ENCODE data around the gene GPATCH2L.
A peak's percentile ranks its signal among the peaks of the same experiment; 100 is the strongest.

The GPATCH2L gene

DNA sequence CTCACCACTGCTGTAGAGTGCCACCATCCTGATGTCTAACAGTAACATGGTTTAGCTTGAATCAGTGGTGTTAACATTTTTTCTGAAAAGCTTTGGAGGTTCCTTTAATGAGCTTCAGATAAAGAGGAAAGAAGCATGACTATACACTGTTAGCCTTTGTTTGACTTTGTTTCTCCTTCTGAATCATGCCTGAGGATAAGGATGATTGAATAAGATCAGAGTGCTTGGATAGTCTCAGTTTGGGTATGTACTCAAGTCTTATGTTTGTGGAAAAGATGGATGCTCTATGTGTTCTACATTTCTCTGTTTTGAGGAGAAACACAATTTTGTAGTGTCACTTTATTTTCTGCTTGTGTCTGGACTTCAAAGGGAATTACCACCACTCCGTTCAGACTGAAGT is 42.0 kb downstream of the GPATCH2L start:
- no peak for FAIRE-seq
- no peak for DNase-seq (ENCODE audit: extremely low spot score, insufficient read length, low read depth)

DNA sequence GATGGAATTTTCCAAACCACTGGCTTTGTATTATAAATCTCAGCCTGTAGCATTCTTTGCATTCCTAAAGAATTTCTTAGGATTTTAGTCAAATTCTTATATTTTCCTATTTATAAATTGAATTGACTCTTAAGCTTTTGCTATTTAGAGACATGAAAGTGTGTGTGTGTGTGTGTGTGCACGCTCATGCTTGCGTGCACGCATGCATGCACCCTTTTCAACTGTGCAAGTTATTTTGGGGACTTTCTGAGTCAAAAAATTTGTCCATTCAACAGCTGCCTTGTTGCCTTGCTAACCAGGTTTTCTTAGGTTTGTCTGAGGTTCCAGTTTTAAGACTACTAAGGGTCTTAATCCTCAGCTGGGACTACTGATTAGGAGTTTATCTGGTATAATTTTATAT is 42.6 kb downstream of the GPATCH2L start:
- peak; percentile 39 for FAIRE-seq
- no peak for DNase-seq (ENCODE audit: extremely low spot score, insufficient read length, low read depth)

DNA sequence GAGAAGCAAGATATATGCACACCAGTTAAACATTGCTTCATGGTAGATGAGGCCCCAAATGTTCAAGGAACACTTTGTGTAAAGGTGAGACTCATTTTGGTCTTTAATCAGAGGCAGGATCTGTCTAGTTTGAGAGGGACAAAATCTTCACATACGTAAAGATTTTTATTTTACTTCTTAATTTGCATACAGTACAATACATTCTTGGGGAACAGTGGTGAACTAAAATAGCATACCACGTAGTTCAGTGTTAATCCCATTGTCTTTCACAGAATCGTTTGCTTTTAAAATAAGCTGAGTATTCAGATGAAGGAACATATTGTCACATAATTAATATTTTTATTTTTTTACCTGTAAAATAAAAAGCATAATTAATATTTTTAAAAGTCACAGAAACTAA is 43.3 kb downstream of the GPATCH2L start:
- FAIRE-seq, result no peak
- DNase-seq (ENCODE audit: extremely low spot score, insufficient read length, low read depth), result no peak

DNA sequence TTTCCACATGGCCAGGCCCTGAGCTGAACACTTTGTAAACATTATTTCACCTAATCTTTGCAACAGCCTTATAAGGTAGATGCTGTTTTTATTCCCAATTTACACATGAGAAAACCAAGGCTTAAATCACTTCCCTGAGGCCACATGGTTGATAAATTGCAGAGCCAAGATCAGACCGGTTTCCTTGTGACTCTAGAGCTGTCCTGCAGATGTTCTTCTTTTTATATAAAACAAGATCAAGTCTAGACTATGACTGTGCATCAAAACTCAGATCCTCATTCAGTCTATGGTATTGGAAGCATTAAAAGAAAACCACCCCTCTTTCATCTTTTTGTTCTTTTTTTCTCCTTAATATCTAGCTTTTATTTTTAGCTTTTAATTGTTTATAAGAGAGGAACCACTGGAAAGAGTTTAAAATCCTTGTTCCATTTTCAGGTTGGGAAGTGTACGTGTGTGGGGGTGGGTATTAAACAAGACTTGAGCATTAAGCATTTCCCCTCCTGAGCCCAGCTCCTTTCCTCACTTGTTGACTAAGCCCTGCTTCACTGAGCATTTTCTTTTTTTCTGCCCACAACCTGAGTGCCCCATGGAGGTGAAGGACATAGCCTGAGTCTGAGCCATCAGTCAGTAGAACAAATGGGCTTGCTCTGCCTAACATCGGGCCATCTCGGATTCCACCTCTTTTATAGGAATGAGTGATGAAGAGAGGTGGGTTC is 45.4 kb downstream of the GPATCH2L start:
- no peak for DNase-seq (ENCODE audit: extremely low spot score, insufficient read length, low read depth)
- FAIRE-seq, result no peak

DNA sequence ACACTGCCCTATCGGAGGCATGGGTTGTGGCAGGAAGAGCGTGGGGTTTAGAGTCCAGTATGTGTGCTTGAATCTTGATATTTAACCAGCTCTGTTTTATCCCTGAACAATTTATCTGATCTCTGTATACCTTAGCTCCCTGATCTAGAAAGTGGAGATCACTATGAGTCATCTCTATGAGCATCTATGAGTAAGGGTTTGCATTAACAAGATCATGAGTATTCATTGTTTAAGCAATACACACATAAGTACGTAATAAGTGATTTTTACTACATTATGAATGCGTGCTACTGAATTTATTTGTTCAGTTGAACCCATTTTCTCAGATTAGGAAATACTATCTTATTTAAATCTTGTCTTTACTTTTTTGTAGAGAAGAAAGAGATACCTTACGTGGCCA is 49.4 kb downstream of the GPATCH2L start:
- FAIRE-seq, result no peak

DNA sequence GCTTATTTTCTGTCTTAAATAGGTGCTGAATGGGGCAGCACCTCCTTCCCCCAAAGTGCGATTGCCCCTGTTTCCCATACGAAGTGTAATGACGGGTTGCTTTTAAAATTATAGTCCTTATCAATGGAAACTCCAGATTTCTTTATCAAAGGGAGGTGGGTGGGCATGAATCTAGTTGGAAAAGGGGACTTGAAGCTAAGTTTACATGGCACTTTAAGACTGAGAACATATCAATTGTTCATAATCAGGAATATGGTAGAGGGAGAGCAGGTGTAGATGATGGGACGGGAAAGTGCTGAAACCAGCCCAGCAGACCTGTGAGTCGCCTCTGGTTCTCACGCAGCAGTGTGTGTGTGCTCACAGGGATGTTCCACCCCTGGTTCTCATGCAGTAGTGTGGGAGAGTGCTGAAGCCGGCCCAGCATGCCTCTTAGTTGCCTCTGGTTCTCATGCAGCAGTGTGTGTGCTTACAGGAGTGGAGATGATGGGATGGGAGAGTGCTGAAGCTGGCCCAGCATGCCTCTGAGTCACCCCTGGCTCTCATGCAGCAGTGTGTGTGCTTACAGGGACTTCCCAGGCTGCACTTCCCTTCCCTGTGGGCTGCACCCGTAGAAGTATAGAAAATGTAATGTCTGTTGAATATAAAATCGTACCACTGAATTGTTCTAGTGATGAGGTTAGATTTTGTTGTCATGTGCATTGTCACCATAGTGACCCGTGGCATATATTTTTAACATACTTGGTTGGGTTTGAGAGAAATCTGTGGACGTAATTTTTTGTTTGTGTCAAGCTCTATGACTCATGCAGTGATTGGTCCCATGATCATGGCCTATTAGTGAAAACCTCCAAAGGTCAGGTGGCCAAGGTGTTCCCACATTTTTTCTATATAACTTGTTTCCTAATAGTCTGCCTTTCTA is 51.6 kb downstream of the GPATCH2L start:
- FAIRE-seq, result peak; percentile 42

More for the DNA sequence above, 49.4 kb downstream of the GPATCH2L start:
- DNase-seq (ENCODE audit: extremely low spot score, insufficient read length, low read depth), result no peak

DNA sequence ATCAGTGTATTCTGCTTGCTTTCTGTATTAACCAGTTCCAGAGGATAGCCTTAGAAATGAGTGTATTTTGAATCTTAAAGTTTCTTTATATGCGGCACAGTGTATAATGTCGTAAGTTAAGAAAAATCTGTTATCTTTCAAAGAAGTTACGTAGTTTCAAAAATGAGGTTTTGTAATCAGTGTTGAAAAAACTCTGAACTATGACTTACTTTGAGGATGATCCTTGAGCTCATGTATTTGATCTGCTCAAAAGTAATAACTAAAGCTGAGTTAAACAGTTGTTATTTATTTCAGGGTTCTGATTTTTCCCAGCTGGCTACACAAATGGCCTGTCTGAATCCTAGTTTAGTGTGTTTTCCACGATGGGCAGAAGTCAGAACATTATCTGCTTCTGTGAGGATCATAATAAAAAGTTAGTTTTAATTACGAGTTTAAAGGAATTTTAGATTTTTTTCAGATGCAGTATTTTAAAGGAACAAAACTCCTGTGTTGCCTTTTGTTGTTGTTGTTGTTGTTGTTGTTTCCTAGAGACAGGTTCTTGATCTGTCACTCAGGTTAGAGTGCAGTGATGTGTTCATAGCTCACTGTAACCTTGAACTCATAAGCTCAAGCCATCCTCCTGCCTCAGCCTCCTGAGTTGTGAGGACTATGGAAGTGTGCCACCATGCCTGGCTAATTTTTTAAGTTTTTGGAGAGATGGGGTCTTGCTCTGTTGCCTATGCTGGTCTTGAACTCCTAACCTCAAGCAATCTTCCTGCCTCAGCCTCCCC is 52.9 kb downstream of the GPATCH2L start:
- FAIRE-seq (no peak), DNase-seq (ENCODE audit: extremely low spot score, insufficient read length, low read depth) (no peak)

More for the DNA sequence above, 51.6 kb downstream of the GPATCH2L start:
- DNase-seq (ENCODE audit: extremely low spot score, insufficient read length, low read depth), result no peak

DNA sequence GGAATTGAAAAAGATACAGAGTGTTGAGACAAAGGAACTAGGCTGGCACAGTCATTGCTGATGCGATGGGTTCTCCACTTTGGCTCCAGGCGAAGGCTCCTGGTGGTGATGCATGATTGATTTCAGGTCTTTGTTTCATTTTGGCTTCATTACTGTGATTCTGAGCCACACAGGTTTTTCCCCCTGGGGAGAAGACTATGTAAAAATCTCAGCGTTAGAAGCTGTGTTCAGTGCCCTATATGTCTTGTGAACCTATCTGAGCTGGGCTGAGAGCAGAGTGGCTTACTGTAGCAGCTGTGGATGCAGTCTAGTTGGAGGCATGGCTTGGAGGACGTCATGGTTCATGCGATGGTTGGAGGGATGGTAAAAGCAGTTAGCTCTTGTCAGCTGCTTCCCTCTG is 54.0 kb downstream of the GPATCH2L start:
- FAIRE-seq (no peak), DNase-seq (ENCODE audit: extremely low spot score, insufficient read length, low read depth) (no peak)

DNA sequence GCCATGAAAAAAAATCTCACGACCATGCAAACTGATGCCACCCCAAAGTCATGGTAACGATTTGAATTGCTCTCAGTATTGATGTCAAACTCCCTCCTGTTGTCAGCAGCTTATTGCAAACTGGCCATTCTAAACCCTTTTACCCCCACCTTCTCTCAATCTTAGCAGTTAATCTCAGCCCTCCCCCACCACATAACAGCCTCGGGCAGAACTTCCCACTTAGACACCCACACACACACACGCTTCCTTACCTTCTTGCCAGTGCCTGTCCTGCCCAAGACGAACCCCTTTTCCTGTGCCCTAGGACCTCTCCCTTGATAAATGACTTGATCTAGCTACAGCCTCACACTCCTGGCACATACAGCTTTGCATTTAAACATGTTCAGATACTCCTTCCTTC is 56.6 kb downstream of the GPATCH2L start:
- DNase-seq (ENCODE audit: extremely low spot score, insufficient read length, low read depth) (no peak), FAIRE-seq (no peak)

DNA sequence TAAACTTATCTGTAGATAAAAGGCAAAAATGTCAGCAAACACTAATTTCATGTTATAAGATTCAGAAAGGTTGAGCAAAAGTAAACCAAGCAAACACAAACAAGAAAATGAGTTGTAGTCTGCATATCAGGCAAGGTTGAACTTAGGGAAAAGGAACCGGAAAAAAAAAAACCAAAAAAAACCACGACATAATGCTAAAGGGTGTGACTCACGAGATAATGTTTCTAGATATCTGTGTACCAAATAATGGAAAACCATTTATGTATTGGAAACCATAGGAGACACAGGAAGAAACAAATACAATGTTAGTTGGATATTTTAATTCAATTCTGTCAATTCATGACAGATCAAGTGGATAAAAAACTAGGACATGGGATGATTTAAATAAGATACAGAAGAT is 60.5 kb downstream of the GPATCH2L start:
- FAIRE-seq (no peak), DNase-seq (ENCODE audit: extremely low spot score, insufficient read length, low read depth) (no peak)

DNA sequence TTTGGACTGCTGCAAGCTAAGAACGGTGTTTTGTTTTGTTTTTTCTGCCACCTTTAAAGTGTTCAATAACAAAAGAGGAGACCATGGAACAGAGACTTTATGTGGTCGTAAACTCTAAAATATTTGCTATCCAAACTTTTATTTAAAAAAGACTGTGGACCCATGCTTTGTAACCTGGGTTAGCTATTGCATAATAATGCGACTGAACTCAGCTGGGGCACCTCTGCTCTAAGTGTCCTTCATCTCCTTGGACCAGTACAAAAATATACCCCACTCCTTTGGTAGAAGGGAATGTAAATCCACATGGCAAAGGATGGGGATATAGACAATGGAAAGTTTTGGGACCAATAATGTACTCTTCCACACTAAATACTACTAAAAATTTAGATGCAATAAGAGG is 65.5 kb downstream of the GPATCH2L start:
- no peak for DNase-seq (ENCODE audit: extremely low spot score, insufficient read length, low read depth)
- no peak for FAIRE-seq

DNA sequence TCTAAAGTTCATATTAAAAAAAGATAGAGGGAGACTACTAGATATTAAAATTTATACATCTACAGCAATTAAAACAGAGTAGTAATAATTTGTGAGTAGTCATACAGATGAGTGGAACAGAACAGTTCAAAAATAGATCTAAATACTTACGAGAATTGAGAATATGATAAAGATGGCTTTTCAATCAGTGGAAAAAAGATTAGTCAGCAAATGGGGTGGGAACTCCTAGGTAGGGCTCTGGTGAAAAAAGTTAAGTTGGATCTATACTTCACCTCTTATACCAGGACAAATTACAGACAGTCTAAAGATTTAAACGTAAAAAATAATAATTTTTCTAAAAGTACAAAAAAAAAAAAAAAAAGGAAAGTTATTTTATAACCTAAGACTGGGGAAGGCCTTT is 66.9 kb downstream of the GPATCH2L start:
- no peak for FAIRE-seq

DNA sequence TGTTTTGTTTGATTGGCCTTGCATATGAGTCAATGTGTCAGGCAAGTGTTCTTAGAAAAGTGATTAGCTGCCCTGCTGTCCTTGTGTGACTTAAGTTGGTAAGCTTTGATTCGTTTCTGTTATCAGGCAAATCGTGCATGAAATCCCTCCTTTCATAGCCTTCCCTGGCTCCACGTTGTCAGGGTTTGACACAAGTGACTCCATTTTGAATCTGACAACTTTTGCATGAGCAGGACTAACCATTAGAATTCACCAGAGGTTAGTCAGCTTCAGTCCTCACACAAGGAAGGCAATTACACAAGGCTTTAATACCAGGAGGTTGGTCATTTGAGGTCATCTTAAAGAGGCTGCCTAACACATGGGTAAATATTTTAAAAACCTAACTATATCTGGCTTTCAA is 68.2 kb downstream of the GPATCH2L start:
- FAIRE-seq (no peak), DNase-seq (ENCODE audit: extremely low spot score, insufficient read length, low read depth) (no peak)

More for the DNA sequence above, 66.9 kb downstream of the GPATCH2L start:
- DNase-seq (ENCODE audit: extremely low spot score, insufficient read length, low read depth), result no peak

DNA sequence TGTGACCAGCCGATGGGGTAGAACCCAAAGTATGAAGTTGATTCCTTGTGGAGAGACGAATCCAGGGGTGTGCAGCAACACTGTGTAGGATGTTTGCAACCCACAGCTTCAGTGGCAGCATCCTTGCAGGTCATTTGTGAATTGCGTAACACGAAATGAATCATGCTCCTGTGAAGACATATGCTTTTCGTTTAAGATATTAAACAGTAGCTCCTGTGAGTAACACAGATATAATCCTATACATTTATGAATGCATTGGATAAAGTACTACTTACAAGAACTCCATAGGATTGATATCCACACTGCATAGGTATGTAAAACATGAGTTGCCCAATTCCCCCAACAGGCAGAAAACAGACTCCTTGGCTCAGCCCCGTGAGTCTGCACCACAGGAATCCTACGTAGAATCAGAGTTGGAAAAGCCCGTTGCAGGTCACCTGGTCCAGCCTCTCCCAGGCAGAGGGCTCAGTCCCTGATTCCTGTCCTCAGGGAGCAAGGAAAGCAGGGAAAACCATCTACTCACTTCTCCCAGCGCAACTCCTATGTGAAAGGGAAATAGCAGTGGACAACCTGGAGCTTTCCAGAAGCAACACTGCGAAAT is 75.8 kb downstream of the GPATCH2L start:
- FAIRE-seq, result no peak
- no peak for DNase-seq (ENCODE audit: extremely low spot score, insufficient read length, low read depth)

DNA sequence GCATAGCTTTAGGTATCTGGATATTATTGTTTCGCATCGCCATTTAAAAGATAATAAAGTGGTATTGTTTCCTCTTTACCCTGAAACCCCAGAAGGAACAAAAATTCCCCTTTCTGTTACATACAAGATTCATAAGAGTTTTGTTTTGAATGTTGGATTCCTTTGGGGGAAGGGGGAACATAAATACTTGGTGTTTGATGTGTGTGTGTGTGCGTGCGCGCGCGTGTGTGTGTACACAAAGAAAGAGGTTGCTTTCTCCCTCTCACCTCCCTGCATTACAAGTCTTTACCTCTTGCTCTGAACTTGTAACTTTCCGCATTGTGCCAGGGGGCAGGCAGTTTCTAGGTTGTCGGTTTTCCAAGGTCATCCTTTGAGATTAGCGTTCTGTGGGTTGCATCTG is 76.4 kb downstream of the GPATCH2L start:
- DNase-seq (ENCODE audit: extremely low spot score, insufficient read length, low read depth) (no peak), FAIRE-seq (peak; percentile 24)

DNA sequence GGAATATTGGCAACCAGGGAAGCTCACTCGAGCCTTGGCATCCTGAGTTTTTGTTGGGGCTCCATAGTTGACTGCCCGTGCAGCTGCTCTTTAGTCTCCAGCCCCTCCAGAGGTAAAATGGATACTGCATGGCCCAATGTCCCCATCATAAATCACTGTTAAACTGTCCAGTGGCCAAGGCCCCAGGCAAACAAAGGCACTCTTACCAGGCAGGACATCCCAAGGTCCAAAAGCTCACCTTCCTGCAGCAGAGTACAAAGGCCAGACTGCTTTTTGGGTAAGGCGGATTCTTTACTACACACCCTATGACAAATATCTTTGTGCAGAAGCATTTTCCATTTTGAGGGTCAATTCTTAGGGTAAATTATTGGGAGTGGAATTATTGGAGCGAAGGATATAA is 81.1 kb downstream of the GPATCH2L start:
- DNase-seq (ENCODE audit: extremely low spot score, insufficient read length, low read depth), result no peak
- no peak for FAIRE-seq

DNA sequence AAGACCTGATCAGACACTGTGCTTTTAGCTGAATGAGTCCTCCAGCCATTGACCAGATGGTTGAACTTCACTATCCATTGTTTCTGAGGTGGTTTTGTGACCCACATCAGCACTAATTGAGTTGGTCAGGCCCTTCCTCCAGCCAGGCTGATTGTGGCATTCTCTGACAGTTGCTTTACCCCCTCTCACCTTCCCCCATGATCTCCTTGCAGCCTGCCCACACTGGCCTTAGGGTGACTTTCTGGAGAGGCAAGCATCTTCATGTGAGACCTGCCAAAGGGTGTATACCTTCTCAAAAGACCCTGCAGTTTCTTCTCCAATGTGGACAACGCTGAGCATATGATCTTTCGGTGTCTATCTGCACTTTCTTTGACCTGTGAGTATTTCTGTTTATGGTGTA is 83.9 kb downstream of the GPATCH2L start:
- FAIRE-seq (no peak), DNase-seq (ENCODE audit: extremely low spot score, insufficient read length, low read depth) (no peak)

DNA sequence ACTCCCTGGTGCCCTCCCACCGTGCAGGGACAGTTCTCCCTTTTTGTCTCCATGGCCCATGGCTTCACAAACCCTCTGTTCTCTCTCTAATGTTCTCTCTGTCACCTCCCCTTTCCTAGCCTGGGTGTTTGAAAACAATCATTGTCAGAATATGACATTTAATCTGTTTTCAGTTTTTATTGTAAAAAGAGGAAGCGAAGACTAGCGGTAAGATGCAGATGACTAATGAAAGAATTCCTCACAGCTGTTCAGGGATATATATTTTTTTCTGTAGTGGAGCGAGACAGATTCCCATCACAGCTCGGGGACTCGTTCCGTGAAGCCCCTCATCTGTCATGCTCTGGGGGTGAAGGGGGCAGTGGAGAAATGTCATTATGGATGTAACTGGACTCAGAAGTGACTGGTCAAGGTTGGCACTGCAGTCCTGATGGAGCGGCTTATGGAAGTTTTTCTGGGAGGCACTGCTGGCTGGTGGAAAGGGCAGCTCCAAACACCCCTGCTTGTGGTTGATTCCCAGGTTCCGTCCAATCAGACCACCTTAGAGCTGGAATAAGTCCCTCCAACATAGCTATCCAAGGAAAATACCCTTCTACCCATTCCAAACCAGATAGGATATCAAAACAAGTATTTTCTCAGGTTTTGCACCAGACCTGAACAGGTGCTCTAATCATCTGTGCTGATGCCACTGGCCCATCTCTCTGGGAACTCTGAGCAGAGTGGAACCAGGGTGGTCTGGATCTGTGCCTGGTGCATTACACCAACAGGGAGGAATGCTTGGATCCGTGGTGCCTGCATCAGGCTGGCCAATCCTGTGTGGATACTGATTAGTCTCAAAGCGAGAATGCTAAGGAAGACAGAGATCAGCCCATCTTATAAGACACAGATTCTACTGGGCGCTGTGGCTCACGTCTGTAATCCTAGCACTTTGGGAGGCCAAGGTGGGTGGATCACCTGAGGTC is 84.7 kb downstream of the GPATCH2L start:
- peak; percentile 80 for FAIRE-seq

DNA sequence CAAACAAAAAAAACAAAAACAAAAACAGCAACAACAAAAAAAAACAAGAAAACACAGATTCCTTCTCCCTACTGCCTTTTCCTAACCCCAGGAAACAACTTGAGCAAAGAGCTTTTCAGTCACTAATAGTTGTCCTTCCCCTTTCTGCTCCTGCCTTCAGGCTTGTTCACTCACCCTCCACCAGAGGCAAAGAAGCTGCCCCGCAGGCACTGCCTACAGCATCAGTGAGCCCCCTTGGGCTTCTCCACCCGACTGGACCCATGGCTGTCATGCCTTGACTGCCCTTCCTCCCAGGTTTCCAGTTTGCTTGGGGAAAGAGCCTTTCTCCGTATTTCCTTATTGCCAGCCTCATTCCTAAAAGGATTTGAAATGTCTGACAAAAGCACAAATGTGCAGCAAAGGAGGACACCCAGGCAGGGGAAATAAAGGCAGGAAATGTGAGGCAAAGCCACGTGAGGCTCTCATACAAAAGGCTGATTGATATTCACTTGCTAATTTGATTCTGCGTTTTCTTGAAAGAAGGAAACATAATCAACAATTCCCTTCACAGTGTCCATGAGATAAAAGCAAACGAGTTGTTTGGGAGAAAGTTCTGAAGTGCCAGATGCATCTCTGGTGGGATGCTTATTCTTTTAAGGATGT is 85.7 kb downstream of the GPATCH2L start:
- FAIRE-seq (no peak), DNase-seq (ENCODE audit: extremely low spot score, insufficient read length, low read depth) (no peak)

More for the DNA sequence above, 84.7 kb downstream of the GPATCH2L start:
- DNase-seq (ENCODE audit: extremely low spot score, insufficient read length, low read depth), result peak; percentile 30

All from GM18507 (cell line).